Tibial nerve (tissue), 4 donors: Measurements from ENCODE around the gene VPS26A. TPM values are rescaled to one million over a fixed set of nuclear protein-coding genes. Genes with fewer than 3 reads are reported as not detected.
A peak's percentile ranks its signal among the peaks of the same experiment; 100 is the strongest.

Experiments
- DNase-seq, 2 donors: peaks; one replicate each; pipeline ENCODE4 v3.0.0-alpha.2; 2019; ENCODE audit warnings: low spot score in 2 of 2
- H3K27ac ChIP-seq, 4 donors: fragments of 200-600 bp; sonication (generic) in 3 of 4; one replicate each; pipeline ENCODE4 v1.5.1; 2017 to 2019; ENCODE audit warnings: mild to moderate bottlenecking in 1 of 4
- H3K27me3 ChIP-seq, 2 donors: fragments of 200-600 bp; sonication (generic) in 1 of 2; one replicate each; pipeline versions ENCODE4 v1.5.1 to v1.6.0; 2017 to 2019
- H3K36me3 ChIP-seq, 3 donors: fragments of 200-600 bp; sonication (generic); one replicate each; pipeline ENCODE4 v1.5.1; 2018 to 2019
- H3K4me1 ChIP-seq, 4 donors: fragments of 200-600 bp; sonication (generic) in 3 of 4; one replicate each; pipeline ENCODE4 v1.5.1; 2017 to 2019
- H3K4me3 ChIP-seq, 4 donors: fragments of 200-600 bp; sonication (generic) in 3 of 4; one replicate each; pipeline ENCODE4 v1.5.1; 2017 to 2019; ENCODE audit warnings: mild to moderate bottlenecking in 1 of 4, moderate library complexity in 1 of 4
- H3K9me3 ChIP-seq, 4 donors: fragments of 200-600 bp; sonication (generic) in 3 of 4; one replicate each; pipeline ENCODE4 v1.5.1; 2017 to 2019
- CTCF ChIP-seq, 5 experiments: fragments of 200-600 bp in 3 of 5; fragments of 450-650 bp in 2 of 5; sonication (generic) in 3 of 5; IDR thresholded peaks; one replicate each; pipeline ENCODE4 v1.5.1; 2016 to 2019; ENCODE audit warnings: antibody characterized with exemption in 5 of 5, mild to moderate bottlenecking in 3 of 5, moderate library complexity in 2 of 5
- EP300 ChIP-seq, 2 donors: sonication (generic); formaldehyde crosslinking; IDR thresholded peaks; one replicate each; pipeline ENCODE4 v1.6.1; 2017; ENCODE audit warnings: antibody characterized with exemption in 2 of 2, mild to moderate bottlenecking in 1 of 2
- POLR2A ChIP-seq, 2 donors: fragments of 450-650 bp; IDR thresholded peaks; one replicate each; pipeline ENCODE4 v1.6.1; 2017; ENCODE audit warnings: antibody characterized with exemption in 2 of 2, mild to moderate bottlenecking in 2 of 2, moderate library complexity in 2 of 2
- WGBS, 2 donors: methylation state at CpG; one replicate each; pipeline ENCODE4 v1.1.5; 2018; 5-methylcytosine and 5-hydroxymethylcytosine counted together
- total RNA-seq, 4 donors: library from RNA; depleted of rRNA; stranded (reverse); fragments of >200 nt; gene quantifications; one replicate each; pipeline ENCODE4 v1.1.0, GENCODE V29; 2016

The VPS26A gene
- total RNA-seq, 4 donors from 2014 or later: 36.8 to 51.1 (median 39.0) TPM

GRCh38 chr10:69180525-69181204 lies 56.7 kb downstream of the VPS26A start:
- H3K27ac ChIP-seq: peak overlapping the region; percentile 90 to 99 (median 94)
- TF ChIP-seq POLR2A (IDR thresholded peaks at IDR 0.05) (no peak), CTCF (IDR thresholded peaks at IDR 0.05) (no peak), EP300 (IDR thresholded peaks at IDR 0.05) (no peak)
- no peaks in the 10 kb centered on the region for H3K9me3 ChIP-seq
- 4 to 6% methylated on average over 24 to 27 of the region's 29 CpGs for WGBS, 2 donors
- H3K36me3 ChIP-seq: peaks cover 0 to 27% (median 0%) of the 10 kb centered on the region in 3 donors
- H3K4me1 ChIP-seq: peaks cover 0 to 43% (median 19%) of the 10 kb centered on the region in 4 donors
- H3K27me3 ChIP-seq: no peaks in the 10 kb centered on the region
- no peak for DNase-seq
- H3K4me3 ChIP-seq: peak overlapping the region; percentile 58 to 98 (median 94)

- peaks cover 0 to 43% (median 19%) of the 10 kb centered on the region in 4 donors for H3K4me1 ChIP-seq
- peak overlapping the region; percentile 58 to 98 (median 94) for H3K4me3 ChIP-seq
- H3K36me3 ChIP-seq: peaks cover 0 to 35% (median 0%) of the 10 kb centered on the region in 3 donors
- TF ChIP-seq CTCF (IDR thresholded peaks at IDR 0.05): no peak
- TF ChIP-seq POLR2A (IDR thresholded peaks at IDR 0.05): no peak
- no peak for TF ChIP-seq EP300 (IDR thresholded peaks at IDR 0.05)
- DNase-seq: no peak
- no peaks in the 10 kb centered on the region for H3K9me3 ChIP-seq
- no peak overlapping the region for H3K27ac ChIP-seq
- no peaks in the 10 kb centered on the region for H3K27me3 ChIP-seq
- whole genome bisulfite sequencing, 2 donors: 53 to 78% methylated on average over 1 of the region's 1 CpG
Observed at GRCh38 chr10:69181433-69181832, 57.5 kb downstream of the VPS26A start.

GRCh38 chr10:69182005-69182404 lies 58.0 kb downstream of the VPS26A start:
- Histone ChIP-seq H3K27ac (no peak overlapping the region), H3K36me3 (peaks cover 0 to 40% (median 0%) of the 10 kb centered on the region in 3 donors), H3K4me1 (peaks cover 0 to 43% (median 19%) of the 10 kb centered on the region in 4 donors), H3K9me3 (no peaks in the 10 kb centered on the region), H3K27me3 (no peaks in the 10 kb centered on the region), H3K4me3 (no peak overlapping the region)
- WGBS, 2 donors: 91 to 92% methylated on average over 4 of the region's 4 CpGs
- TF ChIP-seq CTCF (IDR thresholded peaks at IDR 0.05): no peak
- TF ChIP-seq EP300 (IDR thresholded peaks at IDR 0.05): no peak
- TF ChIP-seq POLR2A (IDR thresholded peaks at IDR 0.05): no peak
- DNase-seq: no peak

GRCh38 chr10:69186524-69186923 lies 62.5 kb downstream of the VPS26A start:
- 89 to 91% methylated on average over 1 of the region's 1 CpG for WGBS, 2 donors
- no peak for DNase-seq
- Histone ChIP-seq H3K36me3 (peaks cover 6 to 86% (median 10%) of the 10 kb centered on the region in 3 donors), H3K27me3 (no peaks in the 10 kb centered on the region), H3K4me1 (peaks cover 0 to 23% (median 5%) of the 10 kb centered on the region in 4 donors), H3K9me3 (no peaks in the 10 kb centered on the region), H3K4me3 (no peak overlapping the region), H3K27ac (no peak overlapping the region)
- TF ChIP-seq POLR2A (IDR thresholded peaks at IDR 0.05) (no peak), CTCF (IDR thresholded peaks at IDR 0.05) (no peak), EP300 (IDR thresholded peaks at IDR 0.05) (no peak)

- 77 to 80% methylated on average over 2 of the region's 2 CpGs for WGBS, 2 donors
- no peak overlapping the region for H3K4me3 ChIP-seq
- H3K4me1 ChIP-seq: no peaks in the 10 kb centered on the region
- DNase-seq: no peak
- H3K36me3 ChIP-seq: peaks cover 0 to 96% (median 14%) of the 10 kb centered on the region in 3 donors
- TF ChIP-seq EP300 (IDR thresholded peaks at IDR 0.05) (no peak), CTCF (IDR thresholded peaks at IDR 0.05) (no peak), POLR2A (IDR thresholded peaks at IDR 0.05) (no peak)
- H3K27ac ChIP-seq: no peak overlapping the region
- no peaks in the 10 kb centered on the region for H3K9me3 ChIP-seq
- H3K27me3 ChIP-seq: no peaks in the 10 kb centered on the region
Observed at GRCh38 chr10:69201045-69201444, 77.1 kb downstream of the VPS26A start.
